ENCODE data around the gene CRAT. TPM values are rescaled to one million over a fixed set of nuclear protein-coding genes. Genes with fewer than 3 reads are reported as not detected.

Gene CRAT
- total RNA-seq, 3 donors from 2014 or later: 62.0 to 86.5 (median 71.2) TPM

DNA sequence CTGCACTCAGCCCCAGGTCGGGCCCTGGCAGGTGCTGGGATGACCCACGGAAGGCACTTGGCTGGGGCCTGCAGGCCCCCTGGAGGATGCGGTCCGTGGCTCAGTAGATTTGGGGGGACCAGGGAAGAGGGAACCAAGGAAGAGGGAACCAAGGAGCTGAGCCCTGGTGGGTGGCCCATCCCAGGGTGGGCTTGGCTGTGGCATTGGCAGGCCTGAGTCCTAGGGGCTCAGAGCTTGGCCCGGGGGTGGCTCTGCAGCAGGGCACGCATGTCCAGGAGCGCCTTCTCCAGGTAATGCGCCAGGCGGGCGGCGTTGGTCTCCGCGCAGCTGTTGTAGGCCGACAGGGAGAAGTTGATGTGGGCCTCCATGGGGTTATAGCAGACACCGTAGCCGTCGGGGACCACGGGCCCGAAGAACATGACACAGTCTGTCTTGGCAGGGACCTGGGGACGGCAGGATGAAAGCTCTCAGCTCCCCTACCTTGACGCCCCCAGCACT, 15.4 kb downstream of the CRAT start:
- H3K36me3 ChIP-seq (ENCODE audit: low read depth): no peaks in the 10 kb centered on the region
- H3K4me3 ChIP-seq: no peak overlapping the region
- ATAC-seq: no peak
- H3K4me1 ChIP-seq (ENCODE audit: low read depth): peaks cover 3% of the 10 kb centered on the region
- TF ChIP-seq, protein P1, sequence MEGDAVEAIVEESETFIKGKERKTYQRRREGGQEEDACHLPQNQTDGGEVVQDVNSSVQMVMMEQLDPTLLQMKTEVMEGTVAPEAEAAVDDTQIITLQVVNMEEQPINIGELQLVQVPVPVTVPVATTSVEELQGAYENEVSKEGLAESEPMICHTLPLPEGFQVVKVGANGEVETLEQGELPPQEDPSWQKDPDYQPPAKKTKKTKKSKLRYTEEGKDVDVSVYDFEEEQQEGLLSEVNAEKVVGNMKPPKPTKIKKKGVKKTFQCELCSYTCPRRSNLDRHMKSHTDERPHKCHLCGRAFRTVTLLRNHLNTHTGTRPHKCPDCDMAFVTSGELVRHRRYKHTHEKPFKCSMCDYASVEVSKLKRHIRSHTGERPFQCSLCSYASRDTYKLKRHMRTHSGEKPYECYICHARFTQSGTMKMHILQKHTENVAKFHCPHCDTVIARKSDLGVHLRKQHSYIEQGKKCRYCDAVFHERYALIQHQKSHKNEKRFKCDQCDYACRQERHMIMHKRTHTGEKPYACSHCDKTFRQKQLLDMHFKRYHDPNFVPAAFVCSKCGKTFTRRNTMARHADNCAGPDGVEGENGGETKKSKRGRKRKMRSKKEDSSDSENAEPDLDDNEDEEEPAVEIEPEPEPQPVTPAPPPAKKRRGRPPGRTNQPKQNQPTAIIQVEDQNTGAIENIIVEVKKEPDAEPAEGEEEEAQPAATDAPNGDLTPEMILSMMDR (IDR thresholded peaks at IDR 0.05): no peak
- intact Hi-C loops (cut with DNase I, micrococcal nuclease): no loop called here
- DNase-seq: peak in 1 of 3 donors; percentile 47
- H3K9me3 ChIP-seq: no peaks in the 10 kb centered on the region

DNA sequence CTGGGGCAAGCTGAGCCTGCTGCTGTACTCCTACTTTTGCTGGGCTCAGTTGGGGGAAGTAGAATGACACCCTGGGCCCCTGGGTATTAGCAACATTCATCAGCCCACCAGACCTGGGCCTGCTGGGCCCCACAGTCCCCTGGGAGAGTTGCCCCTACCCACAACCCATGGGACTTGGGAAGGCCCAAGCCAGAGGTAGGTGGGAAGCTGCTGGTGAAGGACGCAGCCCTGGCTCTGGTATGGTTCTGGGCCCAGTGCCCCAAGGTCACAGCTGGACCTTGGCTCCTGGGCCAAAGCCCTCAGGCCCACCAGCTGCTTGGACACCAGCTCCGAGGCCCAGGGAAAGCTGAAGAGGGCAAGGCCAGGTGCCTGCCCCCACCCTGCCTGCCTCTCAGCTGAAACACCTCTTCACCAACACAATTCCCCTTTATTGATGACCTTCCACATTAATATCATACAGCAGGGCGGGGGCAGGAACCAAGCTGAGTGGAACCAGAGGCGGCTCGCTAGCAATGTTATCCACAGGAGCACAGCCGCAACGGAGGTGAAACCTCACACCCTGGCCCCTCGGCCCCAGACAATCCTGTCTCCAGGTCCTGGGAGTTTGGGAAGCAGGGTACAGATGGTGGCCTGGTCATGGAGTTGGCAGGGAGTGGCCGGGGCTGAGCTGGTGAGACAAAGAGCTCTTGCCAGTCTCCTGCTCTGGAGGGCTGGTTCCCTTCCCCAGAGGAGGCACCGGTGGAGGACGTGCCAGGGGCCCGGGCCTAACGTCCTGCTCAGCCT, 16.0 kb downstream of the CRAT start:
- TF ChIP-seq, protein P1 (IDR thresholded peaks at IDR 0.05): no peak
- Histone ChIP-seq H3K4me1 (ENCODE audit: low read depth) (peaks cover 3% of the 10 kb centered on the region), H3K36me3 (ENCODE audit: low read depth) (no peaks in the 10 kb centered on the region), H3K4me3 (no peak overlapping the region), H3K9me3 (no peaks in the 10 kb centered on the region)
- intact Hi-C loops (cut with DNase I, micrococcal nuclease): no loop called here
- DNase-seq (peak in 1 of 3 donors; percentile 29), ATAC-seq (no peak)

DNA sequence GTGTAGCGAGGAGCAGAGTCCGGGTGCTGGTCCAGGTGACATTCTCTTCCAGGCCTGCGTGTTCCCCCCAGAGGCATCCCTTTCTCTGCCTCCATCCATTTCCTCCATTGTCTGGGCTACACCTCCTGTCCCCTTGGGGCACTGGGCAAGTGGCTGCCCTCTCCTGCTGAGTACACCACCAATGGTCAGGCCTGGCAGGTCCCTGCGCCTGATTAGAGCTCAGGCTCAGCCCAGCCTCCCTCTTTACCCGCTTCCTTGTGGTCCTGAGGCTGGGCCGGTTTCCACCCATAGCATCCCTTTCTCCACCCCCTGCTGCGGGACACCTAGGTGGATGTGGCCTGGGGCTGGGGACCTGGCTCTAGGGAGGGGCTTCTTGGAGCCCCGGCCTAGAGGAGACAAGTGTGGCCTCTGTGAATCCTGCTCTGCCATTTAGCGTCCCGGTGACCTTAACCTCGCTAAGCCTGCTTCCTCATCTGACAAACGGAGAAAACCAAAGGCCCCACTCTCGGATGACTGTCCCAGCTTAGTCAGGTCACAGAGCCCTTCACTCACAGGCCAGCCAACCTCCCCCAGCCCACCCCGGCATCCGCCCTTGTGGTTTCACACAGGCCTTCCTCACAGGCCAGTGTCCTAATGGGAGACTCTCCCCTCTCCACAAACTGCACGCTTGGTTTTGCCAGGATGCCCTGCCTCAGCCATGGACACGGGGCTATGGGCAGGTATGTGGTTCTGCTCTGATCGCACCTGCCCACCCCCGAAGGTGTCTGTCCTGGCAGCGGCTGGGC, 16.8 kb downstream of the CRAT start:
- TF ChIP-seq, protein P1 (IDR thresholded peaks at IDR 0.05): no peak
- peaks cover 3% of the 10 kb centered on the region for H3K4me1 ChIP-seq (ENCODE audit: low read depth)
- DNase-seq: no peak
- no peaks in the 10 kb centered on the region for H3K9me3 ChIP-seq
- ATAC-seq: no peak
- intact Hi-C loops (cut with DNase I, micrococcal nuclease): no loop called here
- no peak overlapping the region for H3K4me3 ChIP-seq
- H3K36me3 ChIP-seq (ENCODE audit: low read depth): no peaks in the 10 kb centered on the region

DNA sequence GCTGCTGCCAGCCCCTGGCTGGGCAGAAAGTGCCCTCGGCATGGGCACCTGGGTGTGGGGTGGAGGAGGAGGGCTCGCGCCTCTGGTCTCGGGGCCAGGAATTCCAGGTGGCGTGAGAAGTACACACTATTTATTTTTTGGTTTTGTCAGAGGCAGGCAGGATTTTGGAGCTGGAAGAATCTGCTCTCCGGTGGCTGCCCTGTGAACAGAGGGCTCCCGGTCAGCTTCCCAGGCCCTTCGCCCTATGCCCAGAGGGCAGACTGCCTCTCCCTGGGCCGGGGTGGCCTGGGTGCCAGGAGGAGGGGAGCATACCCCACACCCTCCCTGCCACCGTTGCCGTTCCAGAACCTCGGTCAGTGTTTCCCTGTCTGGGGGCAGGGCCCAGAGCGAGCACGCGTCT, 21.3 kb downstream of the CRAT start:
- Histone ChIP-seq H3K4me1 (ENCODE audit: low read depth) (peaks cover 4% of the 10 kb centered on the region), H3K36me3 (ENCODE audit: low read depth) (peaks cover 6% of the 10 kb centered on the region), H3K9me3 (no peaks in the 10 kb centered on the region), H3K4me3 (no peak overlapping the region)
- intact Hi-C loops (cut with DNase I, micrococcal nuclease): no loop called here
- ATAC-seq (no peak), DNase-seq (no peak)
- TF ChIP-seq, protein P1 (IDR thresholded peaks at IDR 0.05): no peak

DNA sequence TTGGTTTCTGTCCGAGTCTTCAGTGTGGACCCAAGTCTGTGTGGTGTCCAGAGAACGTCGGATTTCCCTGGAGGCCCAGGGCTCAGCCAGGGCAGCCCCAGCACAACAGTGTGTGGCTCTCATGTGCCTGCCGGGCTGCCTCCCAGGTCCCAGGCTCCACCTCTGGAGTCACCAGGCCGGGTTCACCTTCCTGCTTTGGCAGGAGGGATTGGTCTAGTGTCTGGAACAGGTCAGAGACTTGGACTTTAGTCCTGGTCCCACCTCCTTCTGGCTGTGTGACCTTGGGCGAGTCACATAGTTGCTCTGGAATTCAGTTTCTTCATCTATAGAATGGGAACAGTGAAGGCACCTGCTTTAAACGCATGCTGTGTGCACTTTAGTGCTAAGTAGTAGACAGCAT, 26.5 kb downstream of the CRAT start:
- TF ChIP-seq, protein P1 (IDR thresholded peaks at IDR 0.05): no peak
- intact Hi-C loops (cut with DNase I, micrococcal nuclease): no loop called here
- DNase-seq (peak in 2 of 3 donors; percentile 38 to 51), ATAC-seq (peak; percentile 14)
- Histone ChIP-seq H3K9me3 (no peaks in the 10 kb centered on the region), H3K36me3 (ENCODE audit: low read depth) (peaks cover 6% of the 10 kb centered on the region), H3K4me3 (no peak overlapping the region), H3K4me1 (ENCODE audit: low read depth) (peaks cover 35% of the 10 kb centered on the region)
